ENCODE data around the gene TMC1.

DNA sequence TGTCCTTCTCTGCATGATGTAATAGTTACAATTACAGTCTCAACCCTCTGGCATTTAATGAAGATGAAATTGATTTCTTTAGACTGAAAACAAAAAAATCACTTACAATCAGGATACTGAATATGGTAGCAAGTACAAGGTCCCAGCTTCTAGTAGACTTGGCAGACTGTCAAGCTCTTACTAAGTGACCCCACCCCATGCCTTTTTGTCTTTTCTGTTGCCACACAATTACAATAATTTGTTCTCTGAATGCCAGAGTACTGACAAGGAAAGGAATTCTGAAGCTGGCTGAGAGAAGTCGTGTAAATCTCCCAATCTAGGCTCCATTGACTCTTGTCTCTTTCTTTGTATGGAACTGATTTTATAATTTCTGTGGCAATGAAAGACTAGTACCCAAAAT is 154.2 kb downstream of the TMC1 start:
- TF ChIP-seq EP300 (IDR thresholded peaks at IDR 0.05) (no peak), POLR2A (IDR thresholded peaks at IDR 0.05) (no peak)
- TF ChIP-seq, protein P1, sequence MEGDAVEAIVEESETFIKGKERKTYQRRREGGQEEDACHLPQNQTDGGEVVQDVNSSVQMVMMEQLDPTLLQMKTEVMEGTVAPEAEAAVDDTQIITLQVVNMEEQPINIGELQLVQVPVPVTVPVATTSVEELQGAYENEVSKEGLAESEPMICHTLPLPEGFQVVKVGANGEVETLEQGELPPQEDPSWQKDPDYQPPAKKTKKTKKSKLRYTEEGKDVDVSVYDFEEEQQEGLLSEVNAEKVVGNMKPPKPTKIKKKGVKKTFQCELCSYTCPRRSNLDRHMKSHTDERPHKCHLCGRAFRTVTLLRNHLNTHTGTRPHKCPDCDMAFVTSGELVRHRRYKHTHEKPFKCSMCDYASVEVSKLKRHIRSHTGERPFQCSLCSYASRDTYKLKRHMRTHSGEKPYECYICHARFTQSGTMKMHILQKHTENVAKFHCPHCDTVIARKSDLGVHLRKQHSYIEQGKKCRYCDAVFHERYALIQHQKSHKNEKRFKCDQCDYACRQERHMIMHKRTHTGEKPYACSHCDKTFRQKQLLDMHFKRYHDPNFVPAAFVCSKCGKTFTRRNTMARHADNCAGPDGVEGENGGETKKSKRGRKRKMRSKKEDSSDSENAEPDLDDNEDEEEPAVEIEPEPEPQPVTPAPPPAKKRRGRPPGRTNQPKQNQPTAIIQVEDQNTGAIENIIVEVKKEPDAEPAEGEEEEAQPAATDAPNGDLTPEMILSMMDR (IDR thresholded peaks at IDR 0.05): no peak

Measured in upper lobe of left lung (tissue), 4 donors.